Heart left ventricle (tissue), 13 donors: ENCODE measurements around the gene EPHA6.

Source experiments
- CTCF ChIP-seq, 12 donors: fragments of 200-600 bp; sonication (generic) in 4 of 12; IDR thresholded peaks; one replicate each; pipeline versions ENCODE4 v1.5.0 to v1.8.0; 2018 to 2022; ENCODE audit warnings: antibody characterized with exemption in 12 of 12, mild to moderate bottlenecking in 5 of 12
- POLR2A ChIP-seq, 2 donors: fragments of 450-650 bp; IDR thresholded peaks; one replicate each; pipeline ENCODE4 v1.6.1; 2017; ENCODE audit warnings: antibody characterized with exemption in 2 of 2, mild to moderate bottlenecking in 2 of 2, moderate library complexity in 2 of 2
- donor health status: ischemic (EF 13 %, LVEDD 7.1; RV severe dilation, severe dysfunction).
- donor health status: DM: no; HTN: yes; CAD: no.
- donor health status: DM: no; HTN: no; CAD: no.
- donor health status: ischemic (EF 25% LVEDD 6.9; RV normal size, moderate dysfunction).
- donor health status: ischemic (EF 25% LVEDD 5.7; RV mildly dilated, moderate dysfunction).
- donor health status: ischemic (EF 35%, LVEDD 5.7; RV mildly dilated, moderate dysfunction).
- donor health status: nonischemic (EF 11% LVEDD 7.7; RV severe dilation, severe dysfunction).
- donor health status: DM: yes; HTN: yes; CAD: no.
- donor health status: PGD.
- donor health status: ischemic (EF 29% LVEDD 5.4; RV normal size, mild dysfunction).
- donor health status: nonischemic (EF 23%, LVEDD 6.1; RV moderate dilation, normal function).

GRCh38 chr3:97686258-97686657 lies 871.9 kb downstream of the EPHA6 start:
- TF ChIP-seq POLR2A (IDR thresholded peaks at IDR 0.05) (no peak), CTCF (IDR thresholded peaks at IDR 0.05) (no peak)
